Hepatocyte (in vitro differentiated cells): ENCODE measurements around the gene CELSR3. TPM values are rescaled to one million over a fixed set of nuclear protein-coding genes. Genes with fewer than 3 reads are reported as not detected.

Experiments used
- DNase-seq: peaks from one replicate; pipeline ENCODE4 v3.0.0-alpha.2; 2016; ENCODE audit warnings: low spot score
- H2AFZ ChIP-seq: fragments of 200-600 bp; sonication (generic); 2 replicates; pipeline ENCODE4 v1.6.0; 2016; ENCODE audit warnings: antibody characterized with exemption, mild to moderate bottlenecking
- H3K27ac ChIP-seq: fragments of 200-600 bp; sonication (generic); 2 replicates; pipeline ENCODE4 v1.5.1; 2016; ENCODE audit warnings: mild to moderate bottlenecking
- H3K27me3 ChIP-seq: fragments of 200-600 bp; sonication (generic); 2 replicates; pipeline ENCODE4 v1.6.1; 2016
- H3K36me3 ChIP-seq: fragments of 200-600 bp; sonication (generic); replicated peaks from 2 replicates; pipeline ENCODE4 v1.5.1; 2016; ENCODE audit warnings: low read depth; ENCODE audit not compliant: insufficient read depth
- H3K4me1 ChIP-seq: fragments of 200-600 bp; sonication (generic); 2 replicates; pipeline ENCODE4 v1.5.1; 2016; ENCODE audit warnings: mild to moderate bottlenecking, moderate library complexity; ENCODE audit not compliant: insufficient read depth
- H3K4me2 ChIP-seq: fragments of 200-600 bp; sonication (generic); 2 replicates; pipeline ENCODE4 v1.6.0; 2016
- H3K4me3 ChIP-seq: fragments of 200-600 bp; sonication (generic); 2 replicates; pipeline ENCODE4 v1.5.1; 2016; ENCODE audit warnings: mild to moderate bottlenecking
- H3K79me2 ChIP-seq: fragments of 200-600 bp; sonication (generic); 2 replicates; pipeline ENCODE4 v1.6.0; 2017; ENCODE audit warnings: mild to moderate bottlenecking
- H3K9me2 ChIP-seq: fragments of 200-600 bp; sonication (generic); replicated peaks from 2 replicates; pipeline ENCODE4 v1.6.0; 2017; ENCODE audit warnings: mild to moderate bottlenecking; ENCODE audit not compliant: insufficient read depth
- H3K9me3 ChIP-seq: fragments of 200-600 bp; sonication (generic); 2 replicates; pipeline ENCODE4 v1.5.1; 2016; ENCODE audit warnings: low read depth, mild to moderate bottlenecking
- H4K20me1 ChIP-seq: fragments of 200-600 bp; sonication (generic); 2 replicates; pipeline ENCODE4 v1.6.0; 2016; ENCODE audit warnings: mild to moderate bottlenecking; ENCODE audit not compliant: insufficient read depth, poor library complexity, severe bottlenecking
- EZH2 ChIP-seq: fragments of 200-600 bp; sonication (generic); IDR thresholded peaks from 2 replicates; pipeline ENCODE4 v1.6.1; 2016; ENCODE audit warnings: antibody characterized with exemption, mild to moderate bottlenecking, borderline replicate concordance
- EZH2phosphoT487 ChIP-seq: fragments of 200-600 bp; sonication (generic); IDR thresholded peaks from one replicate; pipeline ENCODE4 v1.6.1; 2018; ENCODE audit warnings: antibody characterized with exemption, mild to moderate bottlenecking, low read depth, moderate library complexity; ENCODE audit not compliant: unreplicated experiment, severe bottlenecking
- WGBS: methylation state at CpG from one replicate; pipeline ENCODE4 v1.1.6; 2016; ENCODE audit warnings: low lambda C conversion rate; ENCODE audit errors: missing lambda C conversion rate; 5-methylcytosine and 5-hydroxymethylcytosine counted together
- polyA plus RNA-seq: library from polyadenylated mRNA; unstranded; fragments of >200 nt; fragmentation: Nextera tagmentation; extraction: Ambion mirVana; gene quantifications from 2 replicates; pipeline ENCODE4 v1.2.1, GENCODE V29; 2016
- total RNA-seq: library from RNA; depleted of rRNA; stranded (reverse); fragments of >200 nt; gene quantifications from 2 replicates; pipeline ENCODE4 v1.2.3, GENCODE V29; 2014
- TF ChIP-seq, protein P1 (sequence below): fragments of 200-600 bp; sonication (generic); IDR thresholded peaks from 2 replicates; pipeline ENCODE4 v1.5.1; 2016; ENCODE audit warnings: antibody characterized with exemption, mild to moderate bottlenecking; ENCODE audit not compliant: poor library complexity

CELSR3 gene
- total and polyA plus RNA-seq, 2 experiments from 2014 or later: 1.8 to 1.9 TPM

DNA sequence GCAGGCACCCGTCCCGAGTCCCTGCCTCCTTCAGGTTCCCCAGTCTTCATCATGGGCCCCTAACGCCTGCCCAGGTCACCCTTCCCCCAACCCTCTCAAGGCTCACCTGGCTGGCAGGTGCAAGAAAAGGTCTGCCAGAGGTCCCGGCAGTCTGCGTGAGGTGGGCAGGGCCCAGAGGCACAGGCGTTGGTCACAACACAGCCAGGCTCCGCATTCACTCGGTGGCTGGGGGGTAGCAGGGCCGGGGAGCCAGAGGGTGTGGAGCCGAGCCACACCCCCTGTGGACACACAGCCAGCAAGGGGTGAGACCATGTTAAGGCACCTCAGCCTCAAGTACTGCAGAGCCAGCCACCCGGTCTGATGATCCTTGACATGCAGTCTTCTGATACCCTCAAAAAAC, 10.9 kb downstream of the CELSR3 start:
- Histone ChIP-seq H2AFZ (no peak overlapping the region), H3K27me3 (no peaks in the 10 kb centered on the region), H3K4me2 (no peak overlapping the region), H4K20me1 (no peaks in the 10 kb centered on the region), H3K36me3 (no peaks in the 10 kb centered on the region), H3K79me2 (no peaks in the 10 kb centered on the region), H3K4me1 (no peaks in the 10 kb centered on the region), H3K9me3 (no peaks in the 10 kb centered on the region), H3K4me3 (no peak overlapping the region), H3K27ac (no peak overlapping the region), H3K9me2 (no peaks in the 10 kb centered on the region)
- no peak for DNase-seq
- TF ChIP-seq EZH2phosphoT487: no peak
- TF ChIP-seq, protein P1, sequence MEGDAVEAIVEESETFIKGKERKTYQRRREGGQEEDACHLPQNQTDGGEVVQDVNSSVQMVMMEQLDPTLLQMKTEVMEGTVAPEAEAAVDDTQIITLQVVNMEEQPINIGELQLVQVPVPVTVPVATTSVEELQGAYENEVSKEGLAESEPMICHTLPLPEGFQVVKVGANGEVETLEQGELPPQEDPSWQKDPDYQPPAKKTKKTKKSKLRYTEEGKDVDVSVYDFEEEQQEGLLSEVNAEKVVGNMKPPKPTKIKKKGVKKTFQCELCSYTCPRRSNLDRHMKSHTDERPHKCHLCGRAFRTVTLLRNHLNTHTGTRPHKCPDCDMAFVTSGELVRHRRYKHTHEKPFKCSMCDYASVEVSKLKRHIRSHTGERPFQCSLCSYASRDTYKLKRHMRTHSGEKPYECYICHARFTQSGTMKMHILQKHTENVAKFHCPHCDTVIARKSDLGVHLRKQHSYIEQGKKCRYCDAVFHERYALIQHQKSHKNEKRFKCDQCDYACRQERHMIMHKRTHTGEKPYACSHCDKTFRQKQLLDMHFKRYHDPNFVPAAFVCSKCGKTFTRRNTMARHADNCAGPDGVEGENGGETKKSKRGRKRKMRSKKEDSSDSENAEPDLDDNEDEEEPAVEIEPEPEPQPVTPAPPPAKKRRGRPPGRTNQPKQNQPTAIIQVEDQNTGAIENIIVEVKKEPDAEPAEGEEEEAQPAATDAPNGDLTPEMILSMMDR: no peak
- TF ChIP-seq EZH2: no peak
- WGBS: 88% methylated on average over 11 of the region's 11 CpGs

DNA sequence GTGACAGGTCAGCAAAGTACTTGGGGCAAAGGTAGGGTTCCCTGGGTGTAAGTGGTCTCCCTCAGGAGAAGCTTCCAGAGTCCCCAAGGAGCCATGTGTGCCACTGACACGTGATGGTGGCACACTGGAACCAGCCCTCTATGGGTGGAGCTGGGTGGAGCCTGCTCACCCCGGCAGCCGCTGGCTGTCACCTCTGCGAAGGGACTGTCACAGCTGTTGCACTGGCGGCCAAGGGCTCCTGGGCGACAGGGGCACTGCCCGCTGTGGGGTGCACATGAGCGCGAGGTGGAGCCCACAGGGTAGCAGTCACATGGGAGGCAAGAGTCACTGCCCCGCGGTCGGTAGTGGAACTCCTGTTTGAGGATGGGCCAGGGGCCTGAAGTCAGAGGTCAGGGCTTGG, 12.0 kb downstream of the CELSR3 start:
- H3K27me3 ChIP-seq: no peaks in the 10 kb centered on the region
- H2AFZ ChIP-seq: no peak overlapping the region
- no peak for DNase-seq
- H3K4me2 ChIP-seq: no peak overlapping the region
- 92% methylated on average over 12 of the region's 12 CpGs for WGBS
- TF ChIP-seq, protein P1: no peak
- TF ChIP-seq EZH2phosphoT487 (no peak), EZH2 (no peak)
- H3K9me3 ChIP-seq: no peaks in the 10 kb centered on the region
- no peaks in the 10 kb centered on the region for H4K20me1 ChIP-seq
- H3K9me2 ChIP-seq: no peaks in the 10 kb centered on the region
- H3K27ac ChIP-seq: no peak overlapping the region
- H3K79me2 ChIP-seq: no peaks in the 10 kb centered on the region
- H3K36me3 ChIP-seq: no peaks in the 10 kb centered on the region
- no peaks in the 10 kb centered on the region for H3K4me1 ChIP-seq
- no peak overlapping the region for H3K4me3 ChIP-seq

DNA sequence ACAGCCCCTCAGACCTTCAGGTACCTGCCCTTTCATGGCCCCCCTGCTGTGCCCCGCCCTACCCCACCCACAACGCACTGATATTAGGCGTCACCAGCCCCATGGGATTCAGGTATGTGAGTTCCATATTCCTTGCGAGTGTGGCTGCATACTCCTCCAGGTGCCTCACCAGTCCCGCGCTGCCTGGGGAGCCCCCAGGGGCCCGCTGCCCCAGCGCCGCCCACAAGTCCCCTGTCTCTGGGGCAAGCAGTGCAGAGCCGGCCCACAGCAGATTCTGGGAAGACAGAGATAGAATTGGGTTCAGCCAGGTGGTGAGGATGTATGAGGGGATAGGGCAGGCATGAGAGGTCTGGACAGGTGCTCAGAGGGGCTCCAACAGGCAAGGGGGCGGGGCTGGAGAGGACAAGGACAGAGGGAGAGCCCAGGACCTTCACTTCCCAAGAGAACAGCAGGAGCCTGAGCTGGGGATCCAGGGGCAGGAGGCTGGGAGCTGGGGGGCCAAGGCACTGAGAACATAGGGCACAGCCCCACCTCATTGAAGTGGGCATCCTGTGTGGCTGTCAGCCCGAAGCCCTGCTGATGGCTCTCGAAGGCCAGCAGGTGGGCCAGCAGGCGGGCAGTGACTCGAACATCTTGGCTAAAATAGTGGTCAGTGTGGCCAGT, 14.4 kb downstream of the CELSR3 start:
- Histone ChIP-seq H3K9me3 (no peaks in the 10 kb centered on the region), H3K79me2 (no peaks in the 10 kb centered on the region), H3K4me1 (no peaks in the 10 kb centered on the region), H3K4me3 (no peak overlapping the region), H3K4me2 (no peak overlapping the region), H3K27ac (no peak overlapping the region), H3K27me3 (no peaks in the 10 kb centered on the region), H4K20me1 (no peaks in the 10 kb centered on the region), H3K9me2 (no peaks in the 10 kb centered on the region), H2AFZ (no peak overlapping the region), H3K36me3 (no peaks in the 10 kb centered on the region)
- 95% methylated on average over 15 of the region's 15 CpGs for WGBS
- no peak for DNase-seq
- TF ChIP-seq EZH2phosphoT487 (no peak), EZH2 (no peak)
- TF ChIP-seq, protein P1: no peak
